Fibroblast of the aortic adventitia (primary cell): ENCODE results near the gene LINC01488. TPM values are rescaled to one million over a fixed set of nuclear protein-coding genes. Genes with fewer than 3 reads are reported as not detected.

Source experiments
- DNase-seq: peaks from one replicate; pipeline ENCODE4 v3.0.0-alpha.2; 2010; ENCODE audit warnings: low read depth
- H3K4me3 ChIP-seq: 2 replicates; pipeline ENCODE4 v1.5.1; 2011; ENCODE audit warnings: low read depth, mild to moderate bottlenecking, control low read depth, low read length, moderate library complexity
- CTCF ChIP-seq: IDR thresholded peaks from 2 replicates; pipeline ENCODE4 v1.5.1; 2011; ENCODE audit warnings: mild to moderate bottlenecking, low read length, control low read depth, inconsistent platforms; ENCODE audit not compliant: insufficient read depth
- total RNA-seq: library from RNA; depleted of rRNA; stranded (reverse); fragments of >200 nt; gene quantifications from 2 replicates; pipeline ENCODE4 v1.2.3, GENCODE V29; 2012; ENCODE audit warnings: low replicate concordance

Gene LINC01488
- total RNA-seq, 1 donor: not detected

GRCh38 chr11:69531071-69531716 is 49.7 kb downstream of the LINC01488 start:
- no peak for DNase-seq
- no peak overlapping the region for H3K4me3 ChIP-seq
- TF ChIP-seq CTCF: no peak

DNA sequence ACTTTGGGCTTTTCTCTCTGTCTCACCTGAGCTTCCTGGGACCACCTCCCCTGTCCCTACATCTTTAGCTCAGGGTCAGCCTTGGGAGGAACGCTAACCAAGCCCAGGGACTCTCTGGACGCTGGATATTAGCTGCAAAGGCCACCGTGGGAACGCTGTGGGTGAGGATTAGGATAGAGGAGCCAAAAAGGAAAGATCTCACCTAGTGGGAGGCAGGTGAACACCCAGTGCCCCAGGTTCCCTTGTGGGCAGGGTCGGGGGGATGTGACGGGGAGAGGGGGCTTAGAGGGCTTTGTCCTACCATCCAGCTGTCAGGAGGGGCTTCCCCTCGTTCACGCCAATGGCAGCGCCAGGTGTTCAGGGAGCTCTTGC is 50.2 kb downstream of the LINC01488 start:
- no peak for DNase-seq
- no peak overlapping the region for H3K4me3 ChIP-seq
- no peak for TF ChIP-seq CTCF

GRCh38 chr11:69533296-69534165 is 52.1 kb downstream of the LINC01488 start:
- no peak for DNase-seq
- no peak for TF ChIP-seq CTCF
- no peak overlapping the region for H3K4me3 ChIP-seq

DNA sequence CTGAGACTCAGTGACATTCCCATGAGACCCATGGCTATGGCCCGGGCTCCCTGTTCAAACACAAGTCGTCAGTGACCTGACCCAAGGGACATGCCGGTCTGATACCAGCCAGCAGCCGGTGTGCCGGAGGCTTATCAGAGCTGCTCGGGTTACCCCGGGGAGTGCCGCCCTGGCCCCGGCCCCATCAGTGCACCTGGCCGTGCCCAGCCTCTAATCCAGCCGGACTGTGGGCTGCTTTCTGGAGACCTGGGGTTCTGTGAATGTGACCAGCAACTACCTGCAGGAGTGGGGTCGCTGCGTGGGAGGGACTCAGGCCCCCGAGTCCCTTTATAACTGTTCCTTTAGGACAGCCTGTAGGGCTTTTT is 52.7 kb downstream of the LINC01488 start:
- DNase-seq: no peak
- H3K4me3 ChIP-seq: no peak overlapping the region
- no peak for TF ChIP-seq CTCF

GRCh38 chr11:69535908-69536307 is 54.4 kb downstream of the LINC01488 start:
- no peak overlapping the region for H3K4me3 ChIP-seq
- no peak for TF ChIP-seq CTCF
- no peak for DNase-seq

GRCh38 chr11:69536406-69536805 is 54.9 kb downstream of the LINC01488 start:
- no peak overlapping the region for H3K4me3 ChIP-seq
- no peak for TF ChIP-seq CTCF
- DNase-seq: no peak
